Keratinocyte (primary cell): ENCODE measurements around the gene IRF7. TPM values are rescaled to one million over a fixed set of nuclear protein-coding genes. Genes with fewer than 3 reads are reported as not detected.

Experiments used
- DNase-seq: peaks from one replicate; pipeline ENCODE4 v3.0.0-alpha.2; 2011; ENCODE audit warnings: low read depth, missing footprints, low spot score
- FAIRE-seq: peaks from 2 replicates; lab custom pipeline; 2011; peaks lifted over from hg19 to GRCh38; lab: Jason Lieb, UNC
- H2AFZ ChIP-seq: 2 replicates; pipeline ENCODE4 v1.6.0; 2012; ENCODE audit warnings: low read length, control low read depth, inconsistent platforms; ENCODE audit not compliant: control insufficient read depth
- H3K27ac ChIP-seq: 2 replicates; pipeline ENCODE4 v1.5.1; 2011; ENCODE audit warnings: low read length; ENCODE audit not compliant: control insufficient read depth, insufficient read depth
- H3K27me3 ChIP-seq: 3 replicates; pipeline ENCODE4 v1.6.0; 2011; ENCODE audit warnings: low read length; ENCODE audit not compliant: control insufficient read depth, insufficient read depth; ENCODE audit errors: extremely low read depth
- H3K36me3 ChIP-seq, 2 experiments: 2 replicates in 1 of 2; 3 replicates in 1 of 2; pipeline ENCODE4 v1.5.1; 2011; ENCODE audit warnings: low read length in 2 of 2, mild to moderate bottlenecking in 1 of 2; ENCODE audit not compliant: control insufficient read depth in 2 of 2, insufficient read depth in 2 of 2; ENCODE audit errors: extremely low read depth in 1 of 2
- H3K4me1 ChIP-seq: 3 replicates; pipeline ENCODE4 v1.5.1; 2011; ENCODE audit warnings: low read length; ENCODE audit not compliant: control insufficient read depth, insufficient read depth; ENCODE audit errors: extremely low read depth
- H3K4me2 ChIP-seq: 3 replicates; pipeline ENCODE4 v1.6.0; 2011; ENCODE audit warnings: low read depth, low read length; ENCODE audit not compliant: control insufficient read depth, insufficient read depth; ENCODE audit errors: extremely low read depth
- H3K4me3 ChIP-seq, 3 experiments: fragments of 200-600 bp in 1 of 3; sonication (generic) in 1 of 3; 2 replicates in 2 of 3; 3 replicates in 1 of 3; pipeline ENCODE4 v1.5.1; 2011 to 2016; ENCODE audit warnings: low read length in 3 of 3, mild to moderate bottlenecking in 3 of 3, control low read depth in 2 of 3, inconsistent platforms in 1 of 3, low read depth in 1 of 3, mixed read lengths in 1 of 3, mixed run types in 1 of 3, moderate library complexity in 1 of 3; ENCODE audit not compliant: control insufficient read depth in 2 of 3, insufficient read depth in 2 of 3; ENCODE audit errors: extremely low read depth in 1 of 3
- H3K79me2 ChIP-seq: 2 replicates; pipeline ENCODE4 v1.6.0; 2012; ENCODE audit warnings: low read length; ENCODE audit not compliant: control insufficient read depth, insufficient read depth
- H3K9ac ChIP-seq: 3 replicates; pipeline ENCODE4 v1.6.0; 2011; ENCODE audit warnings: low read length; ENCODE audit not compliant: control insufficient read depth, insufficient read depth; ENCODE audit errors: extremely low read depth
- H3K9me1 ChIP-seq: 3 replicates; pipeline ENCODE4 v1.6.0; 2011; ENCODE audit warnings: low read length; ENCODE audit not compliant: control insufficient read depth, insufficient read depth; ENCODE audit errors: extremely low read depth
- H3K9me3 ChIP-seq: 2 replicates; pipeline ENCODE4 v1.5.1; 2012; ENCODE audit warnings: low read depth, low read length; ENCODE audit not compliant: control insufficient read depth
- H4K20me1 ChIP-seq: 3 replicates; pipeline ENCODE4 v1.6.0; 2011; ENCODE audit warnings: low read length; ENCODE audit not compliant: control insufficient read depth, insufficient read depth; ENCODE audit errors: extremely low read depth
- EZH2 ChIP-seq: IDR thresholded peaks from one replicate; pipeline ENCODE4 v1.6.1; 2012; ENCODE audit warnings: inconsistent platforms, mild to moderate bottlenecking, low read length, moderate library complexity
- dilution Hi-C: fragments of 300-500 bp; cut with MboI; formaldehyde crosslinking; loops from one replicate; pipeline ENCODE4 v1.7.0; 2020; ENCODE audit warnings: low sequenced_read_pairs; ENCODE audit not compliant: extremely low pct_ligation_motif_present
- polyA minus RNA-seq, 3 experiments: library from RNA; depleted of rRNA, polyadenylated mRNA; stranded (reverse); fragments of >200 nt; gene quantifications; 1 replicate in 1 of 3; 2 replicates in 1 of 3; 3 replicates in 1 of 3; pipeline ENCODE4 v1.2.3, GENCODE V29; 2011
- polyA plus RNA-seq, 5 experiments: library from polyadenylated mRNA; depleted of rRNA in 3 of 5; stranded (reverse) in 3 of 5; stranded (forward) in 1 of 5; unstranded in 1 of 5; fragments of >200 nt; gene quantifications; 1 replicate in 1 of 5; 2 replicates in 3 of 5; 3 replicates in 1 of 5; pipeline versions ENCODE4 v1.2.1 to v1.2.3, GENCODE V29; 2011 to 2012; ENCODE audit warnings: missing spikeins in 2 of 5, low read depth in 1 of 5, low replicate concordance in 1 of 5
- TF ChIP-seq, protein P1 (sequence below), 3 experiments: IDR thresholded peaks in 1 of 3; conservative IDR thresholded peaks in 1 of 3; optimal IDR thresholded peaks in 1 of 3; 2 replicates in 2 of 3; 3 replicates in 1 of 3; pipeline versions ENCODE3 to v1.5.1; 2011; ENCODE audit warnings: low read length in 3 of 3, mild to moderate bottlenecking in 3 of 3, moderate library complexity in 2 of 3, control low read depth in 1 of 3, inconsistent platforms in 1 of 3; ENCODE audit not compliant: insufficient read depth in 2 of 3; ENCODE audit errors: extremely low read depth in 1 of 3

Gene IRF7
- polyA plus RNA-seq (7.1 to 10.9 TPM (median 9.5 TPM) in 3 replicates), polyA minus RNA-seq (5.1 to 18.7 TPM (median 6.4 TPM) in 3 replicates)
- 1.7 TPM for polyA plus RNA-seq (2011; ENCODE audit: low read depth)
- polyA plus RNA-seq (2011; cell fraction: cytosol; rRNA removed) = 2.3 and 8.0 TPM in 2 replicates
- polyA plus RNA-seq (2011; cell fraction: nucleus; rRNA removed) = 8.6 and 13.2 TPM in 2 replicates
- polyA plus RNA-seq (2012; ENCODE audit: low replicate concordance) = 7.1 and 18.0 TPM in 2 replicates
- 19.0 TPM for polyA minus RNA-seq (2011; cell fraction: cytosol; rRNA and poly(A)+ RNA removed)
- 5.8 and 11.1 TPM in 2 replicates for polyA minus RNA-seq (2011; cell fraction: nucleus; rRNA and poly(A)+ RNA removed)

- Histone ChIP-seq H3K4me1 (peaks cover 25% of the 10 kb centered on the region), H3K27ac (peak within 1 kb of the TSS; percentile 80), H3K27me3 (no peaks in the 10 kb centered on the region), H3K79me2 (peaks cover 2% of the 10 kb centered on the region), H3K9me3 (no peaks in the 10 kb centered on the region), H3K9ac (peak within 1 kb of the TSS; percentile 83), H3K36me3 (peaks cover 14 to 23% of the 10 kb centered on the region in 2 experiments), H4K20me1 (peaks cover 15% of the 10 kb centered on the region), H2AFZ (no peak within 1 kb of the TSS), H3K4me2 (peak within 1 kb of the TSS; percentile 90), H3K4me3 (peak within 1 kb of the TSS; percentile 58 to 81 (median 76)), H3K9me1 (no peaks in the 10 kb centered on the region)
- DNase-seq = no peak
- TF ChIP-seq, protein P1, sequence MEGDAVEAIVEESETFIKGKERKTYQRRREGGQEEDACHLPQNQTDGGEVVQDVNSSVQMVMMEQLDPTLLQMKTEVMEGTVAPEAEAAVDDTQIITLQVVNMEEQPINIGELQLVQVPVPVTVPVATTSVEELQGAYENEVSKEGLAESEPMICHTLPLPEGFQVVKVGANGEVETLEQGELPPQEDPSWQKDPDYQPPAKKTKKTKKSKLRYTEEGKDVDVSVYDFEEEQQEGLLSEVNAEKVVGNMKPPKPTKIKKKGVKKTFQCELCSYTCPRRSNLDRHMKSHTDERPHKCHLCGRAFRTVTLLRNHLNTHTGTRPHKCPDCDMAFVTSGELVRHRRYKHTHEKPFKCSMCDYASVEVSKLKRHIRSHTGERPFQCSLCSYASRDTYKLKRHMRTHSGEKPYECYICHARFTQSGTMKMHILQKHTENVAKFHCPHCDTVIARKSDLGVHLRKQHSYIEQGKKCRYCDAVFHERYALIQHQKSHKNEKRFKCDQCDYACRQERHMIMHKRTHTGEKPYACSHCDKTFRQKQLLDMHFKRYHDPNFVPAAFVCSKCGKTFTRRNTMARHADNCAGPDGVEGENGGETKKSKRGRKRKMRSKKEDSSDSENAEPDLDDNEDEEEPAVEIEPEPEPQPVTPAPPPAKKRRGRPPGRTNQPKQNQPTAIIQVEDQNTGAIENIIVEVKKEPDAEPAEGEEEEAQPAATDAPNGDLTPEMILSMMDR (optimal IDR thresholded peaks at IDR 0.05 in 1 of 3, IDR thresholded peaks at IDR 0.05 in 1 of 3, conservative IDR thresholded peaks at IDR 0.05 in 1 of 3; ENCODE audit: extremely low read depth in 1 of 3, insufficient read depth in 2 of 3, low read length in 3 of 3) = no peak
- TF ChIP-seq EZH2 = no peak
- FAIRE-seq = no peak
- dilution Hi-C loops = no loop called here
Measured at GRCh38 chr11:615504-616319, at the start of gene IRF7. TSS of gene IRF7 (minus strand) at chr11:615950. CDS start at chr11:615364, 586 bp downstream.

GRCh38 chr11:665062-665703 is 49.4 kb upstream of the IRF7 start:
- Histone ChIP-seq H3K4me3 (no peak overlapping the region), H4K20me1 (peaks cover 3% of the 10 kb centered on the region), H3K9ac (no peak overlapping the region), H3K36me3 (peaks cover 6 to 11% of the 10 kb centered on the region in 2 experiments), H3K27me3 (no peaks in the 10 kb centered on the region), H3K27ac (no peak overlapping the region), H3K9me1 (no peaks in the 10 kb centered on the region), H3K9me3 (no peaks in the 10 kb centered on the region), H2AFZ (no peak overlapping the region), H3K79me2 (peaks cover 2% of the 10 kb centered on the region), H3K4me1 (no peaks in the 10 kb centered on the region), H3K4me2 (no peak overlapping the region)
- TF ChIP-seq, protein P1 (optimal IDR thresholded peaks at IDR 0.05 in 1 of 3, IDR thresholded peaks at IDR 0.05 in 1 of 3, conservative IDR thresholded peaks at IDR 0.05 in 1 of 3; ENCODE audit: extremely low read depth in 1 of 3, insufficient read depth in 2 of 3, low read length in 3 of 3) = no peak
- TF ChIP-seq EZH2 = no peak
- DNase-seq (no peak), FAIRE-seq (no peak)
- dilution Hi-C loops = no loop called here
